ENCODE data around the gene PIP5K1B.

DNA sequence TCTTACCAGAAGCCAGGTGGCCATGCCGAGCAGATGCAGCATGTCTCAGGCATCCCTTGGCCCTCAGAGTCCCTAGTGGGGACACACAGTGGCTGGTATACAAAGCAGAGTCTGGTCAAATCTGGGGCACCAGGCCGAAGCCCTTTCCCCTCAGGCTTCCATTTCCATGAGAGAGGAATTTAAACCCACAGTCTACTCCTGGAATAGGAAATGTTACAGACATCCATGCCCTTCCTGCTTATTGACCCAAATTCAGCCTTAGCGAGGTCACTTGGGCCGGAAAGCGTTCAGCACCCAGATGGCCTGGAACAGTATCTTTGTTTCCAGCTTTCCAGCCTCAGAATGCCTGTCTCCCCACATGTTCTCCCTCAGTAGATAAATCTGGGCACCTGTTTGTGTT lies 131.7 kb downstream of the PIP5K1B start:
- TF ChIP-seq, protein P1, sequence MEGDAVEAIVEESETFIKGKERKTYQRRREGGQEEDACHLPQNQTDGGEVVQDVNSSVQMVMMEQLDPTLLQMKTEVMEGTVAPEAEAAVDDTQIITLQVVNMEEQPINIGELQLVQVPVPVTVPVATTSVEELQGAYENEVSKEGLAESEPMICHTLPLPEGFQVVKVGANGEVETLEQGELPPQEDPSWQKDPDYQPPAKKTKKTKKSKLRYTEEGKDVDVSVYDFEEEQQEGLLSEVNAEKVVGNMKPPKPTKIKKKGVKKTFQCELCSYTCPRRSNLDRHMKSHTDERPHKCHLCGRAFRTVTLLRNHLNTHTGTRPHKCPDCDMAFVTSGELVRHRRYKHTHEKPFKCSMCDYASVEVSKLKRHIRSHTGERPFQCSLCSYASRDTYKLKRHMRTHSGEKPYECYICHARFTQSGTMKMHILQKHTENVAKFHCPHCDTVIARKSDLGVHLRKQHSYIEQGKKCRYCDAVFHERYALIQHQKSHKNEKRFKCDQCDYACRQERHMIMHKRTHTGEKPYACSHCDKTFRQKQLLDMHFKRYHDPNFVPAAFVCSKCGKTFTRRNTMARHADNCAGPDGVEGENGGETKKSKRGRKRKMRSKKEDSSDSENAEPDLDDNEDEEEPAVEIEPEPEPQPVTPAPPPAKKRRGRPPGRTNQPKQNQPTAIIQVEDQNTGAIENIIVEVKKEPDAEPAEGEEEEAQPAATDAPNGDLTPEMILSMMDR (conservative IDR thresholded peaks at IDR 0.05; ENCODE audit: low read depth, low read length): no peak
- TF ChIP-seq EZH2 (IDR thresholded peaks at IDR 0.05; ENCODE audit: low read length, unreplicated experiment) (no peak), EZH2phosphoT487 (IDR thresholded peaks at IDR 0.05; ENCODE audit: borderline replicate concordance, low read length) (no peak)

All from PC-3 (cell line).